Measurements from ENCODE around the gene AEN. TPM values are rescaled to one million over a fixed set of nuclear protein-coding genes. Genes with fewer than 3 reads are reported as not detected.
A peak's percentile ranks its signal among the peaks of the same experiment; 100 is the strongest.

The AEN gene
- total and polyA plus RNA-seq, 10 donors: 12.9 to 40.3 (median 23.5) TPM

GRCh38 chr15:88661041-88661700, 40.0 kb downstream of the AEN start:
- intact Hi-C loops (cut with DNase I; ENCODE audit: low total_unique reads): loop anchor here (5.0 kb wide), 1 partner anchor 39 kb away; the partner anchor contains the start of gene AEN
- Histone ChIP-seq H3K27me3 (replicated peaks in 1 of 7) (no peaks in the 10 kb centered on the region), H3K9me3 (no peaks in the 10 kb centered on the region), H3K4me1 (peaks cover 0 to 35% (median 21%) of the 10 kb centered on the region in 6 donors), H3K27ac (no peak overlapping the region), H3K36me3 (no peaks in the 10 kb centered on the region), H3K4me3 (no peak overlapping the region)
- no peak for DNase-seq
- no peak for TF ChIP-seq POLR2A (IDR thresholded peaks at IDR 0.05)
- no peak for TF ChIP-seq CTCF (IDR thresholded peaks at IDR 0.05 in 8 of 11, conservative IDR thresholded peaks at IDR 0.05 in 3 of 11)
- TF ChIP-seq POLR2AphosphoS5 (IDR thresholded peaks at IDR 0.05): no peak

- no peak overlapping the region for H3K4me3 ChIP-seq
- peaks cover 0 to 27% (median 13%) of the 10 kb centered on the region in 6 donors for H3K4me1 ChIP-seq
- H3K36me3 ChIP-seq: no peaks in the 10 kb centered on the region
- WGBS, 5 donors: 83 to 89% (median 85%) methylated on average over 4 of the region's 4 CpGs
- TF ChIP-seq POLR2AphosphoS5 (IDR thresholded peaks at IDR 0.05): no peak
- no peak for TF ChIP-seq CTCF (IDR thresholded peaks at IDR 0.05 in 8 of 11, conservative IDR thresholded peaks at IDR 0.05 in 3 of 11)
- TF ChIP-seq POLR2A (IDR thresholded peaks at IDR 0.05): no peak
- intact Hi-C loops (cut with DNase I; ENCODE audit: low total_unique reads): loop anchor here (5.0 kb wide), 1 partner anchor 40 kb away; the partner anchor contains the start of gene AEN
- H3K27ac ChIP-seq: no peak overlapping the region
- H3K27me3 ChIP-seq (replicated peaks in 1 of 7): no peaks in the 10 kb centered on the region
- no peaks in the 10 kb centered on the region for H3K9me3 ChIP-seq
- no peak for DNase-seq
Measured at GRCh38 chr15:88661761-88662556, 40.8 kb downstream of the AEN start.

GRCh38 chr15:88663141-88663621, 42.0 kb downstream of the AEN start:
- peak; percentile 69 for DNase-seq
- TF ChIP-seq POLR2A (IDR thresholded peaks at IDR 0.05): no peak
- TF ChIP-seq CTCF (IDR thresholded peaks at IDR 0.05 in 8 of 11, conservative IDR thresholded peaks at IDR 0.05 in 3 of 11): no peak
- TF ChIP-seq POLR2AphosphoS5 (IDR thresholded peaks at IDR 0.05): peak in 1 of 3 donors; percentile 53
- no peaks in the 10 kb centered on the region for H3K27me3 ChIP-seq (replicated peaks in 1 of 7)
- WGBS, 5 donors: 80 to 93% (median 90%) methylated on average over 4 to 6 of the region's 6 CpGs
- intact Hi-C loops (cut with DNase I; ENCODE audit: low total_unique reads): loop anchor here (5.0 kb wide), 1 partner anchor 41 kb away; the partner anchor contains the start of gene AEN
- peaks cover 0 to 15% (median 2%) of the 10 kb centered on the region in 6 donors for H3K4me1 ChIP-seq
- no peaks in the 10 kb centered on the region for H3K9me3 ChIP-seq
- no peaks in the 10 kb centered on the region for H3K36me3 ChIP-seq
- H3K4me3 ChIP-seq: no peak overlapping the region
- H3K27ac ChIP-seq: peak overlapping the region in 1 of 8 donors; percentile 4

All from spleen (tissue), 11 donors.